Mesenteric fat pad (tissue), 1 donor: ENCODE measurements around the gene AGR2. TPM values are rescaled to one million over a fixed set of nuclear protein-coding genes. Genes with fewer than 3 reads are reported as not detected.
"Not testable (repeated sequence)": the region's sequence is repeated elsewhere in the genome, so short reads cannot be mapped to it uniquely, and the experiment has no call there.

ENCODE experiments used
- DNase-seq: peaks from one replicate; pipeline ENCODE4 v3.0.0-alpha.2; 2020; ENCODE audit warnings: low spot score
- total RNA-seq: library from RNA; stranded (reverse); fragmentation: NEBNext Ultra II Directional; extraction: Animal tissue kit (Norgen Biotek cat#: 25700); gene quantifications from one replicate; pipeline ENCODE4 v1.2.1, GENCODE V29; 2021
- donor health status: DM: yes; HTN: yes; CAD: no.

The AGR2 gene
- total RNA-seq, 1 donor from 2014 or later, result 0.29 TPM

DNA sequence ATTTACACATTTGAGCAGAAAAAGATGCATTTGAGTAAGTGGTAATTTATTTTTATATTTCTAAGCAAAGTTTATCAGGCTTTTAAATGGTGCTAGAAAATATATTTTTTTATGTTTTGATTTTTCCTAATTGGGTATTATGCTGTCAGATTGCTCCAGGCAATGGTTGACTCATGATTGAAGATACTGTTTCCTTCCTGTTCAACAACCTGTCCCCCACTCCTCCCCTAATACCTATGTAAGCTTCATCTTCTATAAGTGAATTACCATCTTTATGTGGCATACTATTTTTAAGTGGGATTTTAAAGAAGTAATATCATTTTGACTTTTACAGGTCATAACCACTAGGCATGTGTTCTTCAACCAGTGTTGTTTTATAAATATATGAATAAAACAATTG is 29.8 kb downstream of the AGR2 start:
- no peak for DNase-seq

DNA sequence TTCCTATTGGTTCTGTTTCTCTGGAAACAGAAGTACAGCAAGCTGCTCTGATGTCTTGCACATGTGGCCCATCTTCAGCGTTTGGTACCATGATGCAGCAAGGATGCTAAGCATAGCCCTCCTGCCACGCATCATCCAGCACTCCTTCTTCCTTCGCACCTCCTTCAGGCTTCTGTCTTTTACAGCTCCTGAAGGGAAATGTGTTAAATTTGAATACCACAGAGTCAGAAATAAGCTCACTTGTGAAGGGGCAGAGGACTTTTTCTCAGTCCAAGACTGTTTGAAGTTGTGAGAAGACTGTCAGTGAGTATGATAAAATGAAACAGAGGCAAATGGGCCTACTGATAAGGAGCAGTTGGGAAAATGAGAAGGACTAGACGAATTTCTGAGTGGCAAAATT is 30.5 kb downstream of the AGR2 start:
- no peak for DNase-seq

DNA sequence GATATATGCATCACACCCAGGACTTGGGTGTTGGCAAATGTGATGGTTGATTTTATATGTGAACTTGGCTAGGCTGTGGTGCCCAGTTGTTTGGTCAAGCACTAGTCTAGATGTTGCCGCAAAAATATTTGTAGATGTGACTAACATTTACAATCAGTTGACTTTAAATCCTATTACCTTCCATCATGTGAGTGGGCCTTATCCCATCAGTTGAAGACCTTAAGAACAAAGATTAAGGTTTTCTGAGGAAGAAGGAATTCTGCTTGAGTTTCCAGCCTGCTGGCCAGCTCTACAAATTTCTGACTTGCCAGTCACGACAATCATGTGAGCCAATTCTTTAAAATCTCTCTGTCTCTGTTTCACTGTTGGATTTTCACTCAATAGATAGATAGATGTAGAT is 30.9 kb downstream of the AGR2 start:
- DNase-seq, result no peak

DNA sequence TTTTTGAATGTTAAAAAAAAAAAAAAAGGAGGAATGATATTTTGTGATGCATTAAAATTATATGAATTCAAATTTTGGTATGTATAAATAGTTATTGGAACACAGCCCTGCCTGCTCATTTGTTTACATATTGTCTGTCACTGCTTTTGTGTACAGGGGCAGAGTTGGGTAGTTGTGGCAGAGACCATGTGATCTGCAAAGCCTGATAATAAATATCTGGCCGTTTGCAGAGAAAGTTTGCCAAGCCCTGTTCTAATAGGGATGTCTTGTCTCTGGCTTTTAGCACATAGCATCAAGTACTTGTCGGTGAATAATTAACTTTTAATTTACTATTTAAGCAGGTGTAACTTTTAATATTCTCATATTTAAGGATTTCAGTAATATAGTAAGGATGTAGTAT is 31.5 kb downstream of the AGR2 start:
- DNase-seq, result no peak

DNA sequence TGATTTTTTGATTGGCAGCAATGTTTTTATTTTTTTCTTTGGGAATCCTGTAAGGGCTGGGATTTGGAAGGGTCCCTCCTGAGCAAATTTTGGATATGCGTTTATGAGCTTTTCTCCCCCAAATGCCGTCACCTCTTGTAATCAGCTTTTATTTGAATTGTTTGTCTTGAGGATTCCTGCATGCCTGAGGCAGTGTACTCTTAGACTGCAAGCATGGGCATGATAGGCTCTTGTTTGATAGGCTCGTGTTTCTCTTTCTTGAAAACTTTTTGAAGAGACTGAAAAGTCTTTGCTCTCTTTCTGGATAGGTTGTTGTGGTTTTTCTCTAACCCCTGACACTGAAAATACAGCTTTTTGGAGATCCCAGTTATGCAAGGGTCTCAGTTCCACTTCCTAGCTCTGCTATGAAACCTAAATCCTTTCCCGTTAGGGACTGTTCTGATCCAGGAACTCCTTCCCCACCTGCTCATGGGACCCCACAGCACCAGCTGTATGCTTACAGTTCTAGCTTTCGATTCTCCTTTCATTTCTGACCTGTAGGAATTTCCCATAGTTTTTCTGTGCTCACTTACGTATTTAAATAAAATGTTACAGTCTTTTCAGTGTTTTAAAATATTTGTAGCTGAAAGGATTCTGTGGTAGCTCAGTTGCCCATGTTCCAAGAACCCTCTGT is 34.0 kb downstream of the AGR2 start:
- no peak for DNase-seq

DNA sequence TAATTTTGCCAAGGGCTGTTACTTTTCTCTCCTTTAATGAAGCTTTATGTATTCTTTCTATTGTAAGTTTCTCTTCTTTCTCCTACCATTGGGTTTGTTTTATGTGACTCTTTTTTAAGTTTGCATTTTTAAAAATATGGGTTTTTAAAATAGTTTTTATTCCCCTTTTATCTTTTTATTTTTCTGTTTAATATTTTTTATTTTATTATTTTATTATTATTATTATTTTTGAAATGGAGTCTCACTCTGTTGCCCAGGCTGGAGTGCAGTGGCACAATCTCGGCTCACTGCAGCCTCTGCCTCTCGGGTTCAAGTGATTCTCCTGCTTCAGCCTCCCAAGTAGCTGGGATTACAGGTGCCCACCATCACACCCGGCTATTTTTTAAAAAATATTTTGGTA is 34.8 kb downstream of the AGR2 start:
- not testable (repeated sequence) for DNase-seq

DNA sequence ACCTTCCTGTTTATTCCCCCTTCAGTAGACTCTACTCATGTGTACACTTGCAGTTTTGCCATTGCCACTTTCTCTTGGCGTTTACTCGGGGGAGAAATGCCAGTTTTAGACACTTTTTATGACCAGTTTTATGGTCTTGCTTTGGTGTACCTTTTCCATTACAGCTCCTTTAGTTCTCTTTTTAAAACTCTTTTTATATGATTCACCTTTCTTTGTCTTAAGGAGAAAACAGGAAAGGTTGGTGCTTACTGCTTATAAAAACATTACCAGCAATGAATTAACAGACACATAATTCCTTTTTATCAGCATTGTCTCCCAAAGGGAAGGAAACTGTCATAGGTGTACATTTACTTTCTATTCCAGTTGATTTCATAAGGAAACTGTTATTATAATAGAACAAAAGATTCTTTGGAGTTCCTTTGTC is 39.4 kb downstream of the AGR2 start:
- no peak for DNase-seq

DNA sequence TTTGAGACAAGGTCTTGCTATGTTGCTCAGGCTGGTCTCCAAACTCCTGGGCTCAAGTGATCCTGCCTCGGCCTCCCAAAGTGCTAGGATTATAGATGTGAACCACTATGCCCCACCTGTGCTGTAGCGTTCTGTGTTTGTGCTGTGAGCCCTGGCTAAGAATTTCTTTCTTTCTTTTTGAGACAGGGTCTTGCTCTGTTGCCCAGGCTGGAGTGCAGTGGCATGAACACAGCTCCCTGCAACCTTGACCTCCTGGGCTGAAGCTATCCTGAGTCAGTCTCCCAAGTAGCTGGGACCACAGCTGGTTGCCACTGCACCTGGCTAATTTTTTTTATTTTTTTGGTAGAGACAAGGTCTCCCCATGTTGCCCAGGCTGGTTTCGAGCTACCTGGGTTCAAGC is 39.9 kb downstream of the AGR2 start:
- no peak for DNase-seq

DNA sequence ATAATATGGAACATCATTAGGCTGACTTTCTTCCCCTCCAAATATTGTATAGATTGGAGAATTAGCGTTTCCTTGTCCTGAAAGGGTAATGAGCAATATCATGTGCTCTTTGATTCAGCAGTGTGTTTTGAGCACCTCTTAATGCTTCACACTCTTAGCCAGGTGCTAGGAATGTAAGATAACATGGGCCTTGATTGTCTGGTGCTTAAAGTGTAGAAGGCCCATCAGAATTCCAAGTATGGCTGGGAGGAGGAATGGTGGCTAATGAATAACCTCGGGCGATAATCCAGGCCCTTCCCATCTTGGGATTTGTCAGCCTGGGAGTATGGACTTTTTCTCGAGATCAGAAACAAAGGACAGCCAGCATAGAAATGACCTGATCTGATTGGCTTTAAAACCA is 42.6 kb downstream of the AGR2 start:
- no peak for DNase-seq

DNA sequence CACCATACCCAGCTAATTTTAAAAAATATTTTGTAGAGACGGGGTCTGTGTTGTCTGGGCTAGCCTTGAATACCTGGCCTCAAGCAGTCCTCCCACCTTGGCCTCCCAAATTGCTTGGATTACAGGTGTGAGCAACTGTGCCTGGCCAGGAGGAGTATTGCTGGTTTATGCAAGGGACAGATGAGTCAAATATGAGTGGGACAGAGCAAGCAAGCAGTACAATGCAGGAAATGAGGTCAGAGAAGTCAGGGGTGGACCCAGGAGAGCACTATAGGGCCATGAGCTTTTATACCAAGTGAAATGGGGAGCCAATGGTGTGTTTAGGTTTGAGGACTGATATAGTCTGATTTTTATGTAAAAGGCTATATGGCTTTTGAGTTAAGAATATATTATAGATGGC is 45.0 kb downstream of the AGR2 start:
- no peak for DNase-seq

DNA sequence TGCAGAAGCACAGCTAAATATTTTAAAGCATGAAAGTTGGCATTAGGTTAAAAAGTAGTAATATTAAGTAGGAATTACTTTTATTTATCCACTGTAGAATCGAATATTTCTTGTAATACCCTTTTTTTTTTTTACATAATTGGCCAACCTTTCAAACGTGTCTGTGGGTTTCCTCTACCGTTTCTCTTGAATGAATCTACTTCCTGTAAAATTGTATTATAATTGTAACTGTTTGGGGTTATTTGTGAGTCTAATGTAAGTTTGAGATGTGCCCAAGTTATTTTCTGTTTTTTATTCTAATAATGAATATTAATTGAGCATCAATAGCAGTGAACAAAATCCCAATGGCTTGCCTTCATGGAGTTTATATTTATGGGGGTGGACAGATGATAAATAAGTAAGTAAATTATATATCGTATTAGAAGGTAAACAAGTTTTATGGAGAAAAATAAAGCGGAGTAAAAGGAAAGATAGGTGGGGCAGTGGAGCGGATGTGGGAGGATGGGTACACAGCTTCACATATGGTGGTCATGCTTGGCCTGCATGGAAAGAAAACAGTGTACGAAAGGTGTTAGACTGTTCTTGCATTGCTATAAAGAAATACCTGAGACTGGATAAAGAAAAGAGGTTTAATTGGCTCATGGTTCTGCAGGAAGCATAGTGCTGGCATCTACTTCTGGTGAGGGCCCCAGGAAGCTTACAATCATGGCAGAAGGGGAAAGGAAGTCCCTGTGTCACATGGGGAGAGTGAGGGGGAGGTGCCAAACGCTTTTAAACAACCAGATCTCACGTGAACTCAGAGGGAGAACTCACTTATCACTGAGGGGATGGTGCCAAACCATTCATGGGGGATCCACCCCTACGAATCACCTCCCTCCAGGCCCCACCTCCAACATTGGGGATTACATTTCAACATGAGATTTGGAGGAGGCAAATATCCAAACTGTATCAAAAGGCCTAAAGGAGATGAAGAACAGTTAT is 45.9 kb downstream of the AGR2 start:
- no peak for DNase-seq

DNA sequence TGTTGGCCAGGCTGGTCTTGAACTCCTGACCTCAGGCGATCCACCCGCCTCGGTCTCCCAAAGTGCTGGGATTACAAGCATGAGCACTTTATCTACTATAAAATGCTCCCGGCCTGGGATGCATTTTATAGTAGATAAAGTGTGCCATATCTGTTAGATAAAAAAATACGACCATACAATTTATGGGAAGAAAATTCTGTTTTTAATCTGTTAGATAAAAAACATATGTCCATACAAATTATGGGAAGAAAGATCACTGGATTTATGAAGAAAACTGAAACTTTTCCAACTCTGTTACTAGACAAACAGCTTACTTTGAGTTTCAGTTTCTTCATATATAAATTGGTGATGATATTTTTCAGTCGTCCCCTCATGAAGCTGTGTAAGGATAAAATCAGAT is 46.8 kb downstream of the AGR2 start:
- DNase-seq, result no peak

DNA sequence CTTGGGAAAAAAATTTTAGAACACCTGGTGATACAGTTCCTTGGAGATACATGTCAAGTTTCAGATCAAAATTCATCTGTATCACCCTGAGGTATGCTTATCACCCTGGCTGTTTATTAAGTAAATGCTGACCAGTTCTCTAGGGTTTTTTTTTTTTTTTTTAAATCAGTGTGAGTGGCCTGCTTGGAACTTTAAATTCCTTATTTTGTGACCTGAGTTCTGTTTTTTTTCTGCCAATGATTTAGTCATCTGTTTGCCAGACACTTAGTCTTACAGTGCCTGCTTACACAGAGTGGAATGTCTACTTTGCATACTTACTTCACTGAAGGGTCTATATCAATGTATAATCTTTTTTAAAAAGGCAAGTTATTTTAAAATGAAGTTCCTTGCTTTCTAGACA is 49.4 kb downstream of the AGR2 start:
- DNase-seq, result no peak

DNA sequence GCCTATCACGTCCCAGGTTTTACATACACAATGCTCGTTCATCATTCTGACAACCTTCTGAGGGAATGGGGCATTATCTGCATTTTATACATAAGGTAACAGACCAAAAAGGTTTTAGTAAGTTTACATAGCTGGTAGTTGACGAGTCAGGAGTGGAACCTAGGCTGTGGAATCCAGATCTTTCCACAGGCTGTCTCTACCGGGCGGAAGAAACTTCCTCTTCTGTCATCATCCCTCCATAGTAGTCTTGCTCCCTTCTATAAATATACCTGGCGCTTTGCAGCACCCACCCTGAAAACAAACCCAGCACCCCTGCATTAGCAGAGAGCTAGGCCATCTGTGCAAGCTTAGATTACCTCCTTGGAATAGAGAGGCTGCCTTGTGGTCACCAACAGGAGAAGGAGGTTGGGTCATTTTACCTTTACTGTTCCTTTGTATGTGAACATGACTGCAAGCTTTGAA is 49.9 kb downstream of the AGR2 start:
- no peak for DNase-seq

DNA sequence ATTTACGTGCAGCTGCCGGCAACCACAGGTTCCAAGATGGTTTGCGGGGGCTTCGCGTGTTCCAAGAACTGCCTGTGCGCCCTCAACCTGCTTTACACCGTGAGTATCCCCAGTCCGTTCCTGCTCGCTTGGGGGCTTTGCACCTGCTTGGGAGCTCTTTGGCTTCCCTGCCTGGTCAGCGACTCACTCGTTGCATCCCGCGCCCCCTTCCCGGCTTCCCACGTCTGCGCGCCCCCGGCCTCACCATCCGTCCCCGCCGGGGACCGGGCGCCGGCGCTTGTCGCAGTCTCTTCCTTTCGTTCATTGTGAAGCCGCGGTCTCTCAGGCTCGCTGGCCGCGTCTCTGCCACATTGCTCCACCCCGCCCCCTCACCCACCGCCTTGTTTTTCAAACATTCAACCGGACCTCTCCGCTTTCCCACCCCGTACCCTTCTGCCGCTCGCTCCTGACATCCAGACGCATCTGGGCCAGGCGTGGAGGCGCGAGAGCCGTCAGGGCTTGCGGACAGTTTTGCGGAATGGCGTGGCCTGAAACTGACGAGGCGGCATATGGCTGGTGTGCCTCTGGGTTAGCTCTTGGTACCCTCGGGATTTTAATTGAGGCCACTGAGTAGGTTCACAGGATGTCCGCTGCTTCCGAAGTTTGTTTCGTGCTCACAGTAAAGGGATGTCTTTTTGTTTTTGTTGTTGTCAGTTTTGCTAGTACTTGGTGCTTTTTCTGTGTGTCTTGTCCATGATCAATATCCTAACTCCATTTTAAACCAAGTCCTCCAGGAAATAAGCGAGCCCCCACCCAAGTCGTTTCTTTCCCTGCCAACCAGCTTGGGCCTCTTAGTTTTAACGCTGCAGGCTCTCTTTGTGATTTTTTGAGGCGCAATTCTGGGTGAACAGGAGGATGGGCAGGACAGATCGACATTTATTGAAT is 50.6 kb downstream of the AGR2 start:
- no peak for DNase-seq

DNA sequence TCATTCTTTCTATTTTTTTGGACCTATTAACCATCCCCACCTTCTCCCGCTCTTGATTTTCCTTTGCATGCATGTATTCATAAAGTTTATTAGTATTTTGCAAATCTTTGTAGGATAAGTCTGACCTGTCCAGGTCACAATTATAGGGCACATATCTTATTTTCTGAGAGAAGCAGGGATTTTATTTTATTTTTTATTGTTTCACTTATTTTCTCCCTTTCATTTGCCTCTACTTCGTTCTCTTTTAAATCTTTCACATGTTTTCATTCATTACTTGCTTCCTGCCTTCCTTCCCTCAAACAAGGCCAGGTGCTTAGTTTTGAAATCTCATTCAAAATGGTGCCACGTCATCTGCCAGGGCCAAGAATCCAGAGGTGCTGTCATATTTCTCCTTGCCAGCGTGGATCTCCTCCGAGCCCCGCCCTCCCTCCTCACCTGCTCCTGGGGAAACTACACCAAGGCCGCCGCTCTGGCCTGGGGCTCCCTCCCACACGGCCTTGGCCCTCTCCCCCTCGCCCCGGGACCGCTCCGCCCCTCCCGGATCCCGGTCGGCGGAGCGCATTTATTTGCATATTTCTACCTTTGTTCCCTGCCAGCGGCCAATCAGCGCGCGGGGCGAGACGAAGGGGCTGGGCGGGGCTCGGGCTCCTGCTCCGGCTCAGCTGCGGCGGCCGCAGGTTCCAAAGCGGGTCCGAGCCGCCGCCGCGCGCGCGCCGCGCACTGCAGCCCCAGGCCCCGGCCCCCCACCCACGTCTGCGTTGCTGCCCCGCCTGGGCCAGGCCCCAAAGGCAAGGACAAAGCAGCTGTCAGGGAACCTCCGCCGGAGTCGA is 51.5 kb downstream of the AGR2 start, which contains the start of gene TSPAN13:
TSS of gene TSPAN13 (plus strand) at position 654 of the 830 bp plus-strand sequence. CDS start 213 bp downstream, outside the sequence.
- peak; percentile 92 for DNase-seq

DNA sequence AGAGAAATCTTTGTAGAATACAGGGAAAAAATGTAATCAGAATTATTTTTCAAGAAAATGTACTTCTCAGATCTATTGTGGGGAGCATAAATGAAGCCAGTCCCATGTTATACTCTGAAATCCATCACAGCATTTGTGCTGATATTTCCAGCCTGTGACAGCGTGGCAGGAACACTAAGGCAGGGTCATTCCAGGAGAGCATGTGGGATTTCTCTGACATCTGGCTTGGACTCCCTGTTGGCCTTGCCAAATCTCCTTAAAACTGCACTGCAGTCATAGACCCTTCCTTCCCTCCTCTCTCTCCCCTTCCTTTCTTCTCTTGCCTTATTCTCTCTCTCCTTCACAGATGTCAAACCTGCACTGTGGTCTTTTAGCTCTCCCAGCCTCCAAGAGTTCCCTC is 57.7 kb downstream of the AGR2 start:
- no peak for DNase-seq

DNA sequence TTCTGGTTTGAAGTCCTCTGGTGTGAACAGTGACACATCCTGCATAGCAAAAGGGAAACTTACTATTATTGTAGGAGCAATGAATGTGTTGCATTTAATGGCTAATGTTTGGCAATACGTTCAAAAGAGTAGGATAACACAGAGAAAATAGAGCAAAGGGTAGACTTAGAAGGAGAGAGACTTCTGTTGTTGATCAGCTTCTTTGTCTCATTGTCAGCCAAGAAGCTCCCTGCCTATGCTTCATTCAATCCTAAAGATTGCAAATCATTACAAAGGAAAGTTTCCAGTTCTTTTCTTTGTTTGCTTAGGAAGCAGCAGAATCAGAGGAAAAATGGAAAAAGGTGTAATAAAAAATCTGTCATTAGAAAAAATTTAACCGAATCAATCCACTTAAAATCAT is 59.2 kb downstream of the AGR2 start:
- no peak for DNase-seq

DNA sequence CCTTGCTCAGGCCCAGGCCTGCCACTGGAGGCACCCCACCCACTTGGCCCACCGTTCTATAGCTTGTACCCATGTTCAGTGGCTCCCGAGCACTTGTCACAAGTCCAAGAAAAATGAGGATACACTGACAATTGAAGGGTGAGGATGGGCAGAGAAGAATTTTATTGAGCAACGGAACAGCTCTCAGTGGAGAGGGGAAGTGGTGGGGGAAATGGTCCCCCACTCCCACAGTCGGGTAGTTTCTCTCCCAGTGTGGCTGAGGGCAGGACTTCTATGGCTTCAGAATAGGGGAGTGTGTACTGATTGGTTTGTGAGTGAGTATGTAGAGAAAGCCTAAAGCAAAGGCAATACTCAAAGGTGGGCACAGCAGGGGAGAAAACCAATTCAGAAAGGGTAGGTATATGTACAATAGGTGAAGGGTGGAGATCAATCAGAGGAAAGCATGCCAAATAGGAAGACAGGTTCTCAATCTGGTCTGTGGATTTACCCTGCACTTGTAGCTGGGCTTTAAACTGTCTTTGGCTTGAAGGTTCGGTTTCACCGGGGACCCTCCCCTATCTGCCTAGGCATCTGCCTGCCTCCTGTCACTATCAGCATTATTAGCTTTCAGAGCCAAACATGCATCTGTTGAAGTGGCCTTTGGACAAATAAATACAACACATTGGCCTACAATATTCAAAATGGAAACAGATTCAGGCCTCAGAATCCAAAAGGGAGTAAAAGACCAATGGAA is 60.1 kb downstream of the AGR2 start:
- no peak for DNase-seq

DNA sequence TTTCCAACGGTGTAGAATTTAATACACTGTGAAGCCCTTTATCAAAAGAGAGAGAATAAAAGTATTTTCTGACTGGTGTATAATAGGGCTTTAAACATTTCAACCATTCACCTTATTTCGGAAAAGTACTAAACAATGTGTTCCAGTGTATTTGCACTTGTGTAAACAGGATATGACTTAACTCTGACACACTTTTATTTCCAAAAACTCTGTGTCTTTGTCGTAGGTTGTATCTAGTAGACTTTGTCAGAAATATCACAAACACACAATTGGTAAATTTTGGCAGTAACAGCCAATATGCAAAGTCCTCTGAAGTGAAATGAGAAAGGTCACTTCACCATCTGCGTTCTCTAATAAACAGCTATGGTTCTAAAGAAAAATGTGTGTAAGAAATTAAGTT is 61.6 kb downstream of the AGR2 start:
- DNase-seq, result no peak
